ENCODE results near the gene GDF10. TPM values are rescaled to one million over a fixed set of nuclear protein-coding genes. Genes with fewer than 3 reads are reported as not detected.

Gene GDF10
- total RNA-seq, 4 donors from 2014 or later, result 0.29 to 12.6 (median 0.57) TPM

GRCh38 chr10:47346581-47347302 is 46.7 kb downstream of the GDF10 start:
- intact Hi-C loops (cut with DNase I), result no loop called here
- DNase-seq, result no peak
- H3K9me3 ChIP-seq, result no peaks in the 10 kb centered on the region
- H3K4me1 ChIP-seq, result no peaks in the 10 kb centered on the region
- TF ChIP-seq CTCF (IDR thresholded peaks at IDR 0.05) (no peak), POLR2A (IDR thresholded peaks at IDR 0.05) (no peak)
- no peak overlapping the region for H3K4me3 ChIP-seq
- no peaks in the 10 kb centered on the region for H3K36me3 ChIP-seq
- WGBS, 2 donors, result 30 to 69% methylated on average over 3 to 12 of the region's 13 CpGs
- H3K27ac ChIP-seq, result no peak overlapping the region
- H3K27me3 ChIP-seq, result no peaks in the 10 kb centered on the region

- no peak for TF ChIP-seq CTCF (IDR thresholded peaks at IDR 0.05)
- no peak for TF ChIP-seq POLR2A (IDR thresholded peaks at IDR 0.05)
- no peak overlapping the region for H3K27ac ChIP-seq
- WGBS, 2 donors, result 66 to 72% methylated on average over 2 to 4 of the region's 4 CpGs
- intact Hi-C loops (cut with DNase I), result no loop called here
- no peaks in the 10 kb centered on the region for H3K27me3 ChIP-seq
- H3K4me1 ChIP-seq, result no peaks in the 10 kb centered on the region
- no peaks in the 10 kb centered on the region for H3K36me3 ChIP-seq
- H3K4me3 ChIP-seq, result no peak overlapping the region
- H3K9me3 ChIP-seq, result no peaks in the 10 kb centered on the region
- no peak for DNase-seq
Measured at GRCh38 chr10:47347303-47347675, 47.3 kb downstream of the GDF10 start.

GRCh38 chr10:47348138-47348651 is 48.2 kb downstream of the GDF10 start, which contains the start of gene RBP3:
TSS of gene RBP3 (plus strand) at chr10:47348363. CDS start at chr10:47348485, 122 bp downstream.
- H3K27ac ChIP-seq, result no peak within 1 kb of the TSS
- no peaks in the 10 kb centered on the region for H3K4me1 ChIP-seq
- DNase-seq, result no peak
- WGBS, 2 donors, result 67% methylated on average over 3 of the region's 5 CpGs; no CpG with 5 or more reads in 1 of the 2 donors
- no peak for TF ChIP-seq POLR2A (IDR thresholded peaks at IDR 0.05)
- TF ChIP-seq CTCF (IDR thresholded peaks at IDR 0.05), result no peak
- intact Hi-C loops (cut with DNase I), result no loop called here
- H3K27me3 ChIP-seq, result no peaks in the 10 kb centered on the region
- no peaks in the 10 kb centered on the region for H3K9me3 ChIP-seq
- no peaks in the 10 kb centered on the region for H3K36me3 ChIP-seq
- H3K4me3 ChIP-seq, result no peak within 1 kb of the TSS

- no peaks in the 10 kb centered on the region for H3K27me3 ChIP-seq
- no peaks in the 10 kb centered on the region for H3K9me3 ChIP-seq
- intact Hi-C loops (cut with DNase I), result no loop called here
- DNase-seq, result no peak
- H3K27ac ChIP-seq, result no peak overlapping the region
- H3K4me1 ChIP-seq, result no peaks in the 10 kb centered on the region
- no peaks in the 10 kb centered on the region for H3K36me3 ChIP-seq
- no peak overlapping the region for H3K4me3 ChIP-seq
- TF ChIP-seq POLR2A (IDR thresholded peaks at IDR 0.05), result no peak
- no peak for TF ChIP-seq CTCF (IDR thresholded peaks at IDR 0.05)
- no CpG with 5 or more reads among the region's 36 CpGs for WGBS, 2 donors
Measured at GRCh38 chr10:47348661-47349470, 48.9 kb downstream of the GDF10 start.

GRCh38 chr10:47349516-47349915 is 49.5 kb downstream of the GDF10 start:
- TF ChIP-seq POLR2A (IDR thresholded peaks at IDR 0.05) (no peak), CTCF (IDR thresholded peaks at IDR 0.05) (no peak)
- no peaks in the 10 kb centered on the region for H3K4me1 ChIP-seq
- no peak overlapping the region for H3K4me3 ChIP-seq
- H3K27me3 ChIP-seq, result no peaks in the 10 kb centered on the region
- H3K36me3 ChIP-seq, result no peaks in the 10 kb centered on the region
- H3K27ac ChIP-seq, result no peak overlapping the region
- intact Hi-C loops (cut with DNase I), result no loop called here
- 80 to 96% methylated on average over 3 to 15 of the region's 22 CpGs for WGBS, 2 donors
- no peak for DNase-seq
- H3K9me3 ChIP-seq, result no peaks in the 10 kb centered on the region

Measured in esophagus squamous epithelium (tissue), 5 donors.